ENCODE measurements around the gene NXF3.
"Not testable (repeated sequence)": the region's sequence is repeated elsewhere in the genome, so short reads cannot be mapped to it uniquely, and the experiment has no call there.

Gene NXF3, protein sequence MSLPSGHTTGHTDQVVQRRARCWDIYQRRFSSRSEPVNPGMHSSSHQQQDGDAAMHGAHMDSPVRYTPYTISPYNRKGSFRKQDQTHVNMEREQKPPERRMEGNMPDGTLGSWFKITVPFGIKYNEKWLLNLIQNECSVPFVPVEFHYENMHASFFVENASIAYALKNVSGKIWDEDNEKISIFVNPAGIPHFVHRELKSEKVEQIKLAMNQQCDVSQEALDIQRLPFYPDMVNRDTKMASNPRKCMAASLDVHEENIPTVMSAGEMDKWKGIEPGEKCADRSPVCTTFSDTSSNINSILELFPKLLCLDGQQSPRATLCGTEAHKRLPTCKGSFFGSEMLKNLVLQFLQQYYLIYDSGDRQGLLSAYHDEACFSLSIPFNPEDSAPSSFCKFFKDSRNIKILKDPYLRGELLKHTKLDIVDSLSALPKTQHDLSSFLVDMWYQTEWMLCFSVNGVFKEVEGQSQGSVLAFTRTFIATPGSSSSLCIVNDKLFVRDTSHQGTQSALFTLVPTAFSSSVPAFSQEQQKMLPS

GRCh38 chrX:103092942-103093341, at the start of gene NXF3:
NXF3 (minus strand) TSS chrX:103093143; CDS start chrX:103093023, 120 bp downstream.
- Mint-ChIP-seq H3K4me3 (no peak within 1 kb of the TSS), H3K27ac (ENCODE audit: low read depth) (no peak within 1 kb of the TSS), H3K9me3 (no peaks in the 10 kb centered on the region), H3K36me3 (ENCODE audit: insufficient read depth) (no peaks in the 10 kb centered on the region), H3K27me3 (no peaks in the 10 kb centered on the region), H3K4me1 (no peaks in the 10 kb centered on the region)
- no peak for DNase-seq (ENCODE audit: low spot score in 2 of 2)
- no peak for ATAC-seq (replicated peaks; ENCODE audit: extremely low read depth, poor library complexity, severe bottlenecking)

DNA sequence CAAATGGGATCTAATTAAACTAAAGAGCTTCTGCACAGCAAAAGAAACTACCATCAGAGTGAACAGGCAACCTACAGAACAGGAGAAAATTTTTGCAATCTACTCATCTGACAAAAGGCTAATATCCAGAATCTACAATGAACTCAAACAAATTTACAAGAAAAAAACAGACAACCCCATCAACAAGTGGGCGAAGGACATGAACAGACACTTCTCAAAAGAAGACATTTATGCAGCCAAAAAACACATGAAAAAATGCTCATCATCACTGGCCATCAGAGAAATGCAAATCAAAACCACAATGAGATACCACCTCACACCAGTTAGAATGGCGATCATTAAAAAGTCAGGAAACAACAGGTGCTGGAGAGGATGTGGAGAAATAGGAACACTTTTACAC, 43.6 kb upstream of the NXF3 start:
- not testable (repeated sequence) for H3K36me3 Mint-ChIP-seq (ENCODE audit: insufficient read depth); H3K27me3 Mint-ChIP-seq; H3K4me3 Mint-ChIP-seq; H3K9me3 Mint-ChIP-seq; H3K27ac Mint-ChIP-seq (ENCODE audit: low read depth); DNase-seq (ENCODE audit: low spot score in 2 of 2); H3K4me1 Mint-ChIP-seq; ATAC-seq (replicated peaks; ENCODE audit: extremely low read depth, poor library complexity, severe bottlenecking)

GRCh38 chrX:103124284-103124683, 31.3 kb upstream of the NXF3 start:
- ATAC-seq (replicated peaks; ENCODE audit: extremely low read depth, poor library complexity, severe bottlenecking) (no peak), DNase-seq (ENCODE audit: low spot score in 2 of 2) (no peak)
- no peak overlapping the region for H3K4me3 Mint-ChIP-seq
- H3K27me3 Mint-ChIP-seq = no peaks in the 10 kb centered on the region
- H3K9me3 Mint-ChIP-seq = no peaks in the 10 kb centered on the region
- no peak overlapping the region for H3K27ac Mint-ChIP-seq (ENCODE audit: low read depth)
- no peaks in the 10 kb centered on the region for H3K36me3 Mint-ChIP-seq (ENCODE audit: insufficient read depth)
- H3K4me1 Mint-ChIP-seq = no peaks in the 10 kb centered on the region

DNA sequence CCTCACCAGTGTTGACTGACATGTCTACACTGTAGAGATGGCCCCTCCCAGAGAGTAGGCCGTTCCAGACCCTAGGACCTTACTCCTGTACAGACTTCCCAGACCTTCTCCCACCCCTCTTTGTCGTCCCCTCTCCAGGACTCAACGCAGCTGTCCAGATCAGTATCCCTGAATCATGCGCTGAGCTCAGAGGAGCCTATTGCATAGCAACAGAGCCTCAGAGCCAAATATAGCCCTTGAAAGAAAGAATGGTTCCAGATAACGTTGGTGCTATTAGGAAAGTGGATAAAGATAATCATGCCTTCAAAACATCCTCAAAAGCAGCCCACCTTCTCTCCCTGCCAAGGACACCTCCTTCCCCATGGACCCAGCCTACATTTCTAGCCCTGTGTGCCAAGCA, 27.8 kb upstream of the NXF3 start:
- H3K27ac Mint-ChIP-seq (ENCODE audit: low read depth) = no peak overlapping the region
- H3K36me3 Mint-ChIP-seq (ENCODE audit: insufficient read depth) = no peaks in the 10 kb centered on the region

DNA sequence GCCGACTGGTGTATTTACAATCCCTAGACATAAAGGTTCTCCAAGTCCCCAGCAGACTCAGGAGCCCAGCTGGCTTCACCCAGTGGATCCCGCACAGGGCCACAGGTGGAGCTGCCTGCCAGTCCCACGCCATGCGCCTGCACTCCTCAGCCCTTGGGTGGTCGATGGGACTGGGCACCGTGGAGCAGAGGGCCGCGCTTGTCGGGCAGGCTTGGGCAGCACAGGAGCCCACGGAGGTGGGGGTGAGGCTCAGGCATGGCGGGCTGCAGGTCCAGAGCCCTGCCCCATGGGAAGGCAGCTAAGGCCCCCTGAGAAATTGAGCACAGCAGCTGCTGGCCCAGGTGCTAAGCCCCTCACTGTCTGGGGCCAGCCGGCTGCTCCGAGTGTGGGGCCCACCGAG, 24.0 kb upstream of the NXF3 start:
- not testable (repeated sequence) for H3K4me3 Mint-ChIP-seq; H3K27ac Mint-ChIP-seq (ENCODE audit: low read depth); DNase-seq (ENCODE audit: low spot score in 2 of 2); H3K36me3 Mint-ChIP-seq (ENCODE audit: insufficient read depth); H3K27me3 Mint-ChIP-seq; H3K9me3 Mint-ChIP-seq; H3K4me1 Mint-ChIP-seq; ATAC-seq (replicated peaks; ENCODE audit: extremely low read depth, poor library complexity, severe bottlenecking)

More for the DNA sequence above, 27.8 kb upstream of the NXF3 start:
- no peaks in the 10 kb centered on the region for H3K27me3 Mint-ChIP-seq
- ATAC-seq (replicated peaks; ENCODE audit: extremely low read depth, poor library complexity, severe bottlenecking) (no peak), DNase-seq (ENCODE audit: low spot score in 2 of 2) (no peak)
- H3K9me3 Mint-ChIP-seq = no peaks in the 10 kb centered on the region
- no peaks in the 10 kb centered on the region for H3K4me1 Mint-ChIP-seq
- no peak overlapping the region for H3K4me3 Mint-ChIP-seq

DNA sequence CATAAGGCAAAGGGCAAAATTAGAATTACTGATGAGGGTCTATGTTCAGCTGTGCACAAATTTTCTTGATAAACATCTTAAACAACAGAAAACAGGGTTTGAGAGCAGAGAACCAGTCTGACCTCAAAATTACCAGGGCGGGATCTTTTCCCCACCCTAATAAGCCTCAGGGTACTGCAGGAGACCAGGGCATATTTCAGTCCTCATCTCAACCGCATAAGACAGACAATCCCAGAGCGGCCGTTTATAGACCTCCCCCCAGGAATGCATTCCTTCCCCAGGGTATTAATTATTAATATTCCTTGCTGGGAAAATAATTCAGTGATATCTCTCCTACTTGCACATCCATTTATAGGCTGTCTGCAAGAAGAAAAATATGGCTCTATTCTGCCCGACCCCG, 16.6 kb upstream of the NXF3 start:
- H3K4me3 Mint-ChIP-seq; ATAC-seq (replicated peaks; ENCODE audit: extremely low read depth, poor library complexity, severe bottlenecking); H3K4me1 Mint-ChIP-seq; H3K27ac Mint-ChIP-seq (ENCODE audit: low read depth); H3K9me3 Mint-ChIP-seq; H3K27me3 Mint-ChIP-seq; DNase-seq (ENCODE audit: low spot score in 2 of 2); H3K36me3 Mint-ChIP-seq (ENCODE audit: insufficient read depth): not testable (repeated sequence)

- Mint-ChIP-seq H3K27me3 (no peaks in the 10 kb centered on the region), H3K9me3 (peaks cover 5% of the 10 kb centered on the region), H3K27ac (ENCODE audit: low read depth) (no peak overlapping the region), H3K4me1 (no peaks in the 10 kb centered on the region), H3K36me3 (ENCODE audit: insufficient read depth) (no peaks in the 10 kb centered on the region), H3K4me3 (no peak overlapping the region)
- no peak for DNase-seq (ENCODE audit: low spot score in 2 of 2)
- no peak for ATAC-seq (replicated peaks; ENCODE audit: extremely low read depth, poor library complexity, severe bottlenecking)
Measured at GRCh38 chrX:103107836-103108235, 14.9 kb upstream of the NXF3 start.

GRCh38 chrX:103107227-103107737, 14.3 kb upstream of the NXF3 start:
- H3K4me1 Mint-ChIP-seq; H3K27me3 Mint-ChIP-seq; H3K27ac Mint-ChIP-seq (ENCODE audit: low read depth); H3K9me3 Mint-ChIP-seq; H3K4me3 Mint-ChIP-seq; H3K36me3 Mint-ChIP-seq (ENCODE audit: insufficient read depth); DNase-seq (ENCODE audit: low spot score in 2 of 2); ATAC-seq (replicated peaks; ENCODE audit: extremely low read depth, poor library complexity, severe bottlenecking): not testable (repeated sequence)

- not testable (repeated sequence) for ATAC-seq (replicated peaks; ENCODE audit: extremely low read depth, poor library complexity, severe bottlenecking); H3K27ac Mint-ChIP-seq (ENCODE audit: low read depth); H3K9me3 Mint-ChIP-seq; H3K27me3 Mint-ChIP-seq; H3K4me1 Mint-ChIP-seq; DNase-seq (ENCODE audit: low spot score in 2 of 2); H3K36me3 Mint-ChIP-seq (ENCODE audit: insufficient read depth); H3K4me3 Mint-ChIP-seq
Measured at GRCh38 chrX:103104370-103104769, 11.4 kb upstream of the NXF3 start.

- H3K36me3 Mint-ChIP-seq (ENCODE audit: insufficient read depth); ATAC-seq (replicated peaks; ENCODE audit: extremely low read depth, poor library complexity, severe bottlenecking); H3K27ac Mint-ChIP-seq (ENCODE audit: low read depth); H3K27me3 Mint-ChIP-seq; DNase-seq (ENCODE audit: low spot score in 2 of 2); H3K9me3 Mint-ChIP-seq; H3K4me1 Mint-ChIP-seq; H3K4me3 Mint-ChIP-seq: not testable (repeated sequence)
Measured at GRCh38 chrX:103103866-103104265, 10.9 kb upstream of the NXF3 start.

- Mint-ChIP-seq H3K27ac (ENCODE audit: low read depth) (no peak overlapping the region), H3K36me3 (ENCODE audit: insufficient read depth) (no peaks in the 10 kb centered on the region), H3K4me3 (no peak overlapping the region), H3K9me3 (no peaks in the 10 kb centered on the region), H3K4me1 (no peaks in the 10 kb centered on the region), H3K27me3 (no peaks in the 10 kb centered on the region)
- no peak for DNase-seq (ENCODE audit: low spot score in 2 of 2)
- no peak for ATAC-seq (replicated peaks; ENCODE audit: extremely low read depth, poor library complexity, severe bottlenecking)
Measured at GRCh38 chrX:103101299-103102042, 8.5 kb upstream of the NXF3 start.

DNA sequence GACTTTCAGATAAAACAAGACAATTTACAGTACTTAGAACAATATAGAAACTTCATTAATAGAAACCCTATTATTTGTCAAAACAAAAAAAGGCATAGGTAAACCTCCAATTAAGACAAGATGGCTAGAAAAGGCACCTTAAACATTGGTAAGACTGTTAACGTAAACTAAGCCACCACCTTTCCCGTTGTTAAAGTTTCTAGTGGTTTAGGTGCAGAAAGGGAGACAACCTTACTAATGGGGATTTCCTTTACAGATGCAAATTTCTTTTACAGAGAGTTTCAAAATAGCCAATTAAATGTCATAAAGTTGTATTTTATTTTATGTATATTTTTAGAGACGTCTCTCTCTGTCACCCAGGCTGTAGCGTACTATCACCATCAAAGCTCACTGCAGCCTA, 7.5 kb upstream of the NXF3 start:
- ATAC-seq (replicated peaks; ENCODE audit: extremely low read depth, poor library complexity, severe bottlenecking) (no peak), DNase-seq (ENCODE audit: low spot score in 2 of 2) (no peak)
- Mint-ChIP-seq H3K4me1 (no peaks in the 10 kb centered on the region), H3K9me3 (no peaks in the 10 kb centered on the region), H3K36me3 (ENCODE audit: insufficient read depth) (no peaks in the 10 kb centered on the region), H3K27ac (ENCODE audit: low read depth) (no peak overlapping the region), H3K27me3 (no peaks in the 10 kb centered on the region), H3K4me3 (no peak overlapping the region)

GRCh38 chrX:103099691-103100090, 6.7 kb upstream of the NXF3 start:
- DNase-seq (ENCODE audit: low spot score in 2 of 2) = no peak
- Mint-ChIP-seq H3K4me1 (no peaks in the 10 kb centered on the region), H3K27ac (ENCODE audit: low read depth) (no peak overlapping the region), H3K4me3 (no peak overlapping the region), H3K9me3 (no peaks in the 10 kb centered on the region), H3K36me3 (ENCODE audit: insufficient read depth) (no peaks in the 10 kb centered on the region), H3K27me3 (no peaks in the 10 kb centered on the region)
- ATAC-seq (replicated peaks; ENCODE audit: extremely low read depth, poor library complexity, severe bottlenecking) = no peak

Data from central memory CD8-positive, alpha-beta T cell (primary cell).